H9 (cell line): ENCODE measurements around the gene BRSK2. TPM values are rescaled to one million over a fixed set of nuclear protein-coding genes. Genes with fewer than 3 reads are reported as not detected.
A peak's percentile ranks its signal among the peaks of the same experiment; 100 is the strongest.

Experiments
- DNase-seq: peaks from one replicate; pipeline ENCODE4 v3.0.0-alpha.2; 2017
- H2AFZ ChIP-seq: one replicate; pipeline ENCODE4 v1.6.1; 2013; ENCODE audit warnings: mild to moderate bottlenecking, low read length, control low read depth, moderate library complexity
- H2AK5ac ChIP-seq: 2 replicates; pipeline ENCODE4 v1.6.1; 2013; ENCODE audit warnings: low read length, control low read depth, mixed read lengths; ENCODE audit not compliant: insufficient read length
- H2BK120ac ChIP-seq: one replicate; pipeline ENCODE4 v1.6.1; 2013; ENCODE audit warnings: low read depth, mild to moderate bottlenecking, low read length, control low read depth, inconsistent platforms; ENCODE audit not compliant: poor library complexity, severe bottlenecking
- H2BK12ac ChIP-seq: 2 replicates; pipeline ENCODE4 v1.6.1; 2013; ENCODE audit warnings: low read length, control low read depth, mixed read lengths, low read depth; ENCODE audit not compliant: insufficient read length
- H2BK15ac ChIP-seq: 2 replicates; pipeline ENCODE4 v1.6.1; 2013; ENCODE audit warnings: low read depth, low read length, control low read depth
- H2BK20ac ChIP-seq: one replicate; pipeline ENCODE4 v1.6.1; 2013; ENCODE audit warnings: low read depth, mild to moderate bottlenecking, low read length, control low read depth, inconsistent platforms; ENCODE audit not compliant: poor library complexity, severe bottlenecking
- H2BK5ac ChIP-seq: 2 replicates; pipeline ENCODE4 v1.6.1; 2013; ENCODE audit warnings: low read length, control low read depth, mixed read lengths; ENCODE audit not compliant: insufficient read length
- H3K14ac ChIP-seq: 2 replicates; pipeline ENCODE4 v1.6.1; 2013; ENCODE audit warnings: low read length, control low read depth; ENCODE audit not compliant: insufficient read depth
- H3K18ac ChIP-seq: 2 replicates; pipeline ENCODE4 v1.6.1; 2013; ENCODE audit warnings: low read depth, mild to moderate bottlenecking, mixed read lengths, low read length, control low read depth; ENCODE audit not compliant: insufficient read length
- H3K23ac ChIP-seq: 2 replicates; pipeline ENCODE4 v1.6.1; 2013; ENCODE audit warnings: low read length, control low read depth, mixed read lengths, low read depth; ENCODE audit not compliant: insufficient read length
- H3K23me2 ChIP-seq: 2 replicates; pipeline ENCODE4 v1.6.1; 2013; ENCODE audit warnings: low read depth, mild to moderate bottlenecking, mixed read lengths, low read length, control low read depth; ENCODE audit not compliant: insufficient read length, poor library complexity, severe bottlenecking
- H3K27ac ChIP-seq: 2 replicates; pipeline ENCODE4 v1.5.1; 2013; ENCODE audit warnings: low read length, control low read depth, mixed read lengths, low read depth; ENCODE audit not compliant: insufficient read length
- H3K27me3 ChIP-seq: 2 replicates; pipeline ENCODE4 v1.6.1; 2013; ENCODE audit warnings: low read length, control low read depth, inconsistent platforms; ENCODE audit not compliant: insufficient read depth
- H3K4ac ChIP-seq: 2 replicates; pipeline ENCODE4 v1.6.1; 2013; ENCODE audit warnings: low read depth, mild to moderate bottlenecking, control low read depth, inconsistent platforms, low read length, moderate library complexity
- H3K4me1 ChIP-seq: 2 replicates; pipeline ENCODE4 v1.6.1; 2013; ENCODE audit warnings: low read length, control low read depth, inconsistent platforms; ENCODE audit not compliant: insufficient read depth
- H3K4me2 ChIP-seq: 2 replicates; pipeline ENCODE4 v1.6.1; 2013; ENCODE audit warnings: low read length, control low read depth, mixed read lengths; ENCODE audit not compliant: insufficient read length, insufficient read depth
- H3K56ac ChIP-seq: 2 replicates; pipeline ENCODE4 v1.6.1; 2013; ENCODE audit warnings: low read depth, mild to moderate bottlenecking, mixed read lengths, low read length, control low read depth; ENCODE audit not compliant: insufficient read length
- H3K79me1 ChIP-seq: 2 replicates; pipeline ENCODE4 v1.6.1; 2013; ENCODE audit warnings: low read depth, mild to moderate bottlenecking, moderate library complexity, low read length, control low read depth, inconsistent platforms; ENCODE audit not compliant: insufficient read depth, poor library complexity, severe bottlenecking
- H3K79me2 ChIP-seq: 2 replicates; pipeline ENCODE4 v1.6.1; 2013; ENCODE audit warnings: low read length, control low read depth, inconsistent platforms; ENCODE audit not compliant: insufficient read depth
- H3K9ac ChIP-seq: 2 replicates; pipeline ENCODE4 v1.6.1; 2013; ENCODE audit warnings: low read length, control low read depth, mixed read lengths; ENCODE audit not compliant: insufficient read length; ENCODE audit errors: extremely low read depth
- H3K9me3 ChIP-seq: one replicate; pipeline ENCODE4 v1.6.1; 2013; ENCODE audit warnings: low read depth, low read length, inconsistent platforms; ENCODE audit not compliant: control insufficient read depth
- H3T11ph ChIP-seq: one replicate; pipeline ENCODE4 v1.6.1; 2013; ENCODE audit warnings: mild to moderate bottlenecking, low read length, control low read depth, inconsistent platforms
- H4K20me1 ChIP-seq: one replicate; pipeline ENCODE4 v1.6.1; 2013; ENCODE audit not compliant: control insufficient read depth, insufficient read length, insufficient read depth
- H4K5ac ChIP-seq: 2 replicates; pipeline ENCODE4 v1.6.1; 2013; ENCODE audit warnings: low read depth, mild to moderate bottlenecking, mixed read lengths, low read length, control low read depth; ENCODE audit not compliant: insufficient read length
- H4K8ac ChIP-seq: replicated peaks from 2 replicates; pipeline ENCODE4 v1.6.1; 2013; ENCODE audit warnings: low read length, control low read depth, mixed read lengths, low read depth; ENCODE audit not compliant: insufficient read length
- H4K91ac ChIP-seq: 2 replicates; pipeline ENCODE4 v1.6.1; 2013; ENCODE audit warnings: low read depth, mild to moderate bottlenecking, moderate library complexity, mixed read lengths, low read length, control low read depth; ENCODE audit not compliant: insufficient read length
- H3K27ac Mint-ChIP-seq, 3 experiments: 2 replicates in 2 of 3; 3 replicates in 1 of 3; pipeline ENCODE4 v1.8.0; 2020 to 2021; ENCODE audit warnings: mixed read lengths in 3 of 3, mild to moderate bottlenecking in 1 of 3, moderate library complexity in 1 of 3
- H3K27me3 Mint-ChIP-seq: 2 replicates; pipeline ENCODE4 v1.8.0; 2021; ENCODE audit warnings: low read depth, mild to moderate bottlenecking, moderate library complexity, mixed read lengths
- H3K36me3 Mint-ChIP-seq, 3 experiments: 2 replicates in 2 of 3; 3 replicates in 1 of 3; pipeline ENCODE4 v1.8.0; 2020 to 2021; ENCODE audit warnings: low read depth in 3 of 3, mixed read lengths in 3 of 3; ENCODE audit not compliant: insufficient read depth in 1 of 3
- H3K4me1 Mint-ChIP-seq, 2 experiments: 2 replicates each; pipeline ENCODE4 v1.8.0; 2020; ENCODE audit warnings: mixed read lengths in 2 of 2
- H3K4me3 Mint-ChIP-seq, 2 experiments: 2 replicates in 1 of 2; 3 replicates in 1 of 2; pipeline ENCODE4 v1.8.0; 2020 to 2021; ENCODE audit warnings: mild to moderate bottlenecking in 2 of 2, mixed read lengths in 2 of 2, moderate library complexity in 1 of 2
- H3K9me3 Mint-ChIP-seq, 2 experiments: 2 replicates in 1 of 2; 3 replicates in 1 of 2; pipeline ENCODE4 v1.8.0; 2020; ENCODE audit warnings: mild to moderate bottlenecking in 2 of 2, mixed read lengths in 2 of 2, moderate library complexity in 1 of 2
- CTCF ChIP-seq: fragments of 200-600 bp; sonication (generic); conservative IDR thresholded peaks from 3 replicates; pipeline ENCODE4 v1.8.0; 2021; ENCODE audit warnings: antibody characterized with exemption, mild to moderate bottlenecking
- WGBS: extraction: QIAGEN DNeasy Blood & Tissue Kit; methylation state at CpG from one replicate; pipeline ENCODE4 v1.1.7; 2013; ENCODE audit warnings: missing lambda C conversion rate, low lambda C conversion rate, mixed read lengths; ENCODE audit not compliant: insufficient read length; ENCODE audit errors: extremely low coverage; 5-methylcytosine and 5-hydroxymethylcytosine counted together
- long read RNA-seq: library from polyadenylated mRNA; unstranded; transcript quantifications from one replicate; pipeline ENCODE4 v2.0.0, GENCODE V29; 2020
- total RNA-seq: library from RNA; stranded (reverse); gene quantifications from 2 replicates; pipeline ENCODE4 v1.2.1, GENCODE V29; 2021

BRSK2 gene
- total RNA-seq = 24.2 and 28.4 TPM in 2 replicates
- long read RNA-seq, partial matches to known transcripts = 9 of 15 reads
- long read RNA-seq, other reads (novel, unspliced or antisense) = 6 of 15 reads

- H3K23me2 ChIP-seq = peaks cover 14% of the 10 kb centered on the region
- H3K27me3 ChIP-seq = no peaks in the 10 kb centered on the region; the same call in 1 of the 2 replicates
- Mint-ChIP-seq H3K27me3 (peaks cover 21% of the 10 kb centered on the region), H3K9me3 (peaks cover 0 to 4% of the 10 kb centered on the region in 2 experiments; a peak in 3 of 5 replicates), H3K36me3 (peaks cover 5 to 19% (median 12%) of the 10 kb centered on the region in 3 experiments; a peak in 5 of 7 replicates), H3K4me3 (peak within 1 kb of the TSS; percentile 73 to 89), H3K4me1 (peaks cover 15 to 17% of the 10 kb centered on the region in 2 experiments), H3K27ac (peak within 1 kb of the TSS in 1 of 3 experiments; percentile 87; a peak in 1 of 7 replicates)
- WGBS = no CpG with 5 or more reads among the region's 119 CpGs
- DNase-seq = no peak
- H3K14ac ChIP-seq = no peak within 1 kb of the TSS
- no peak within 1 kb of the TSS for H3K4ac ChIP-seq
- peaks cover 1% of the 10 kb centered on the region for H3K79me1 ChIP-seq
- H3K4me1 ChIP-seq = no peaks in the 10 kb centered on the region
- no peak within 1 kb of the TSS for H2BK20ac ChIP-seq
- H3K4me2 ChIP-seq = peak within 1 kb of the TSS; percentile 58
- no peaks in the 10 kb centered on the region for H3K9me3 ChIP-seq
- H2BK5ac ChIP-seq = no peak within 1 kb of the TSS
- no peak within 1 kb of the TSS for H4K5ac ChIP-seq
- H4K20me1 ChIP-seq = peaks cover 2% of the 10 kb centered on the region
- H2BK12ac ChIP-seq = no peak within 1 kb of the TSS
- H3K27ac ChIP-seq = no peak within 1 kb of the TSS
- no peak within 1 kb of the TSS for H2AK5ac ChIP-seq
- TF ChIP-seq CTCF = no peak
- H4K91ac ChIP-seq = no peak within 1 kb of the TSS
- H2BK15ac ChIP-seq = no peak within 1 kb of the TSS
- no peak within 1 kb of the TSS for H3K23ac ChIP-seq
- H3T11ph ChIP-seq = no peak within 1 kb of the TSS
- H3K56ac ChIP-seq = no peak within 1 kb of the TSS
- peak within 1 kb of the TSS; percentile 63 for H3K9ac ChIP-seq
- no peak within 1 kb of the TSS for H4K8ac ChIP-seq
- no peak within 1 kb of the TSS for H2BK120ac ChIP-seq
- H3K79me2 ChIP-seq = peaks cover 19% of the 10 kb centered on the region; the same call in 1 of the 2 replicates
- no peak within 1 kb of the TSS for H2AFZ ChIP-seq
- no peak within 1 kb of the TSS for H3K18ac ChIP-seq
These were observed at the start of gene BRSK2 for GRCh38 chr11:1389932-1390568. Gene BRSK2, plus strand, starts transcription at chr11:1389934. Its CDS starts 351 bp downstream, at chr11:1390285.
